DMS53 (cell line): ENCODE data around the gene CERK.
"Not testable (repeated sequence)": the region's sequence is repeated elsewhere in the genome, so short reads cannot be mapped to it uniquely, and the experiment has no call there.

Experiments
- DNase-seq: peaks from one replicate; lab custom pipeline; 2025; lab: John Stamatoyannopoulos, UW

CERK gene, protein sequence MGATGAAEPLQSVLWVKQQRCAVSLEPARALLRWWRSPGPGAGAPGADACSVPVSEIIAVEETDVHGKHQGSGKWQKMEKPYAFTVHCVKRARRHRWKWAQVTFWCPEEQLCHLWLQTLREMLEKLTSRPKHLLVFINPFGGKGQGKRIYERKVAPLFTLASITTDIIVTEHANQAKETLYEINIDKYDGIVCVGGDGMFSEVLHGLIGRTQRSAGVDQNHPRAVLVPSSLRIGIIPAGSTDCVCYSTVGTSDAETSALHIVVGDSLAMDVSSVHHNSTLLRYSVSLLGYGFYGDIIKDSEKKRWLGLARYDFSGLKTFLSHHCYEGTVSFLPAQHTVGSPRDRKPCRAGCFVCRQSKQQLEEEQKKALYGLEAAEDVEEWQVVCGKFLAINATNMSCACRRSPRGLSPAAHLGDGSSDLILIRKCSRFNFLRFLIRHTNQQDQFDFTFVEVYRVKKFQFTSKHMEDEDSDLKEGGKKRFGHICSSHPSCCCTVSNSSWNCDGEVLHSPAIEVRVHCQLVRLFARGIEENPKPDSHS

DNA sequence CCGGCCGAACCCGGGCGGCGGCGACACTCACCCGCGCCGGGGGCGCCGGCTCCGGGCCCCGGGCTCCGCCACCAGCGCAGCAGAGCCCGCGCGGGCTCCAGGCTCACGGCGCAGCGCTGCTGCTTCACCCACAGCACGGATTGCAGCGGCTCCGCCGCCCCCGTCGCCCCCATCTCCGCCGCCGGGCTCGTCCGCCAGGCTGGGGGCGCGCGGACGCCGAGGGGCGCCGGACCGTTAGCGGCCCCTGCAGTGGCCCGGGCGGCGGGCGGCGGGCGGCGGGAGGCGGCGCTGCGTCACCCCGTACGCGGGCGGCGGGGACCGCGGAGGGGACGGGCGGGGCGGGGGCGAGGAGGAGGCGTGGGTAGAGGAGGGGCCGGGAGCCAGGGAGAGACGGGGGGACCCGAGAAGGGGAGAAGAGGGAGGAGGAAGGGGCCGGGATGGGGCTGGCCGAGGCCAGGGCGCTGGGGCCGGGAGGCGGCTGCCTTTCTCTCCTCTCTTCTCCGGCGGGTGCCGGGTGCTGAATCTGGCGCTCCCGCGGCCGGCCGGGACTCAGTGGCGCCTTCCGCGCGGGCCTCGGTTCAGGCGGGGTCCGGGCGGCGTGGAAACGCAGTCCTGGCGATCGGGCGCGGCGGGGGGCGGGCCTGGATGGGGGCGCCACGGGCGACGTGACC, at the start of gene CERK:
TSS of gene CERK (minus strand) at position 277 of the 671 bp plus-strand sequence. CDS start at position 173, 104 bp downstream.
- peak; percentile 90 for DNase-seq

DNA sequence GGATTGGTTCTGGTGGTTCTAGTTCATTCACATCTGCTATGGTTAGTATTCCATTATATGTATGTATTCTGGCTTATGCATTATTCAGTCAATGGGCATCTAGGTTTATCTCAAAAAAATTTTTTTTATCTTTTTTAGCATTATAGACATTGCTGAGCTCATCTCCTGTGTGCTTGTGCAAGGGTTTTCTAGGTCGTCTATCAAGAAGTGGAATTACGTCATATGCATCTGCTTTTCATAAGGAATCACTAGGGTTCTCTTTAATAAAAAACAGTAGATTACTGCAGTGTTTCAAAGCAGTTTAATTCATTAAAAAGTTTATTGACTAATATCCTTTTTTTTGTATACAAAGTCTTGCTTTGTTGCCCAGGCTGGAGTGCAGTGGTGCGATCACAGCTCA, 45.7 kb upstream of the CERK start:
- no peak for DNase-seq

DNA sequence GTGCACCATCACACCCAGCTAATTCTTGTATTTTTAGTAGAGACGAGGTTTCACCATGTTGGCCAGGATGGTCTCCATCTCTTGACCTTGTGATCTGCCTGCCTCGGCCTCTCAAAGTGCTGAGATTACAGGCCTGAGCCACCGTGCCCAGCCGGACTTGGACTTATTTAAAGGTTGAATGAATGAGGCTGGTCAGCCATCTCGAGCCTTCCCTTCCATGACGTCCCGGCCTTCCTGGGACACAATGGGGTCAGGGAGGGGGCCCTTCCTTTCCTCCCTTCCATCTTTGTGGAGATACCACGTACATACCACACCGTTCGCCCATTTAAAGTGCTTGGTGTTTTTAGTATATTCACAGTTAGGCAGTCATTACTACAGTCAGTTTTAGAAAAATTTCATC, 44.1 kb upstream of the CERK start:
- not testable (repeated sequence) for DNase-seq

DNA sequence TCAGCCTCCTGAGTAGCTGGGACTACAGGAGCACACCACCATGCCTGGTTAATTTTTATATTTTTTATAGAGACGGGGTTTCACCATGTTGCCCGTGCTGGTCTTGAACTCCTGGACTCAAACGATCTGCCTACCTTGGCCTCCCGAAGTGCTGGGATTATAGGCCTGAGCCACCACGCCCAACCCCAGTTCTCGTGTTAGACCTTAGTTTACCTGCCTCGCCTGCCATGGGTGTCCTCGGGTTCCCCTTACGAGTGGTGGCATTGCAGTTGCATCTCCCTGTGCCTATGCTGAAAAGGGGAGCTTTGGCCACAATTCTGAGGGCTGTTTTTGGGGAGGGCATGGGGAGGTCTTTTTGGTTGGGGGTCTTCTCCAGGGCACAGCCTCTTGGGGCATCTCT, 43.2 kb upstream of the CERK start:
- no peak for DNase-seq

DNA sequence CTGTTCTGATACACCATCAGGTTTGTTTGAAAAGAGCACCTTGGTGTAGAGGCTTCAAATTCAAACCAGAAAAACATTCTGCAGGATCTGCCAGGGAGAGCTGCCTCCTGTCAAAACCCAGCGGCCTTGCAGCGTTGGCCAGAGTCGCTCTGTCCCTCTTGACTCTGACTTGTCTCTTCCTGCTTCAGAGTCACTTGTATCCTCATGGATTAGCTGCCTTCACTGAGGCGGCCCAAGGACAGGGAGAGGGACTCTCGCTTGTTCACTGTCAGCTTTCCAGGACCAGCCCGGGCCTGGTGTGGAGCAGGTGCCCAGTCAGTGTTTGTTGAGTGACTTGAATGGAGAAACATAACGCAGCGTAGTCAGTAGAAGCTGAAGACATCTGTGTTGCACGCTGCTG, 42.4 kb upstream of the CERK start:
- DNase-seq, result peak; percentile 9

DNA sequence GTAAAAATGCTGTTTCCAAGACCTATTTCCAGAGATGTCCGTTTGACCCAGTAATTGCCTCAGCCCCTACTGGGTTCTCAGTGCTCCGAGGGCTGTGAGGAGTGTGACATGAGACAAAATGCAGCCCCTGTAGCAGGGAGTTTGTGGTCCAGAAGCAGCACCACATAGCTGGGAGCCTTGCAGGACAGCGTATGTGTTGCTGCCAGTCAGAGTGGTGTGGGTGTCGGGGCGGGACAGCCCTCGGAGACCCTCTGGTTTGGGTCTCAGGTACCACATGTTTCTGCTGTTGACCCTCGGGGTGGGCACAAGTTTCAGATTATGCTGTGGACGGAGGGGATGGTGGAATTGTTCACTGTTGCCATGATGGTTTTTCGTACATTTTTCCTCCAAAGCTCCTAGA, 41.6 kb upstream of the CERK start:
- no peak for DNase-seq

DNA sequence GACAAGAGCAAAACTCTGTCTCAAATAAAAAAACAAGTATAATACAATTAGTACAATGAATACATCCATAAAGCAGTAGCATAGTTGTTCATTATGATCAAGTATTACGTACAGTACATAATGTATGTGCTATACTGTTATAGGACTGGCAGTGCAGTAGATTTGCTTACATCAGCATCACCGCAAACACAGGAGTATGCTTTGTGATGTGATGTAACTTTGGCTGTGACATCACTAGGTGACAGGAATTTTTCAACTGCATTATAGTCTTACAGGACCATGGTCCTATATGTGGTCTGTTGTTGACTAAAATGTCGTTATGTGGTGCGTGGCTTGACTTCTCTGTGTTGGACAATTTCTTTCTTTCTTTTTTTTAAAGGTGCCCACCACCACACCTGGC, 41.0 kb upstream of the CERK start:
- no peak for DNase-seq

DNA sequence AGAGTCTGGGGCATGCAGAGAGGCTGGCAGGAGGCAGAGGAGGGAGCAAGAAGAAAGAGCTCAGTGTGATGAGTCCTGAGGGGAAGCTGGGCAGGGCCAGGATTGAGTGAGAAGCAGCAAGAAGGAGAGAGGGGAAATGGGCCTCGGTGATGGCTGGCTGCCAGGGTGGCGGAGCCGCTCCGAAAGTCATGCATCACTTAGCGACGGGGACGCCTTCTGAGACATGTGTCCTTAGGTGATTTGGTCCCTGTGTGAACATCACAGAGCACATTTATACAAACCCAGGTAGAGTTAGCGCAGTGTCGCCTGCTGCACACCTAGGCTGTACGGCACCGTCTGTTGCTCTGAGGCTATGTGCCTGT, 39.5 kb upstream of the CERK start:
- DNase-seq, result no peak

DNA sequence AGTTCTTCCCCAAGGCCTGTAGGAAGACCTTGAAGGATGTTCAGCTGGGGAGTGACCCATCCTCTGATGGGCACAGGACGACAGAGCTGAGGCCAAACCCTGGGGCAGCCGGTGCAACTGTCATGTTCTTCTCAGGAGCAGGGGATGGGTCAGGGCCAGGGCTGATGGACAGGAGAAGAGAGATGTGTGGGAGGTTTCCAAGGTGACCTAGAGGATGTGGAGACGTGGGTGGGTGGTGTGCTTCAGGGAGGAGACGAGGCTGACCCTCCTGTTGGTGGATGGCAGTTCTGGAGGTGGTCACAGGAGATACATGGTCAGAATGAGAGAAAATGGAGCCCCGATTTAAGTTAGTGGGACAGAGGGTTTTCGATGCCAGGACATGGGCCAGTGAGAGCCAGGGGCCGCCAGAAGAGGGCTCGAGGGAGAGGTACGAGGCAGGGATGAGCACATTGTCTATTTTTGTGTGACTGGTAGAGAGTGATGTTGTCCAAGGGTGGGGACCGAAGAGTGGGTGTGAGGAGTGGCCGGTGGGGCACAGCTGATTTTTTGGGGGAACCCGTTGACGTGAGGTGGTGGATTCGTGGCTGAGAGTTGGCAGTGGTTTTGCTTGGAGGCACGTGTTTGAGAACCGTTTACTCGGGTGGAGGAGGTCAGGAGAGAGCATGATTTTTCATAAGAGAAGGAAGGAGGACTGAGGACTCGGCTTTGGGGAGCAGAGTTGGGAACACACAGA, 39.0 kb upstream of the CERK start:
- DNase-seq, result no peak

DNA sequence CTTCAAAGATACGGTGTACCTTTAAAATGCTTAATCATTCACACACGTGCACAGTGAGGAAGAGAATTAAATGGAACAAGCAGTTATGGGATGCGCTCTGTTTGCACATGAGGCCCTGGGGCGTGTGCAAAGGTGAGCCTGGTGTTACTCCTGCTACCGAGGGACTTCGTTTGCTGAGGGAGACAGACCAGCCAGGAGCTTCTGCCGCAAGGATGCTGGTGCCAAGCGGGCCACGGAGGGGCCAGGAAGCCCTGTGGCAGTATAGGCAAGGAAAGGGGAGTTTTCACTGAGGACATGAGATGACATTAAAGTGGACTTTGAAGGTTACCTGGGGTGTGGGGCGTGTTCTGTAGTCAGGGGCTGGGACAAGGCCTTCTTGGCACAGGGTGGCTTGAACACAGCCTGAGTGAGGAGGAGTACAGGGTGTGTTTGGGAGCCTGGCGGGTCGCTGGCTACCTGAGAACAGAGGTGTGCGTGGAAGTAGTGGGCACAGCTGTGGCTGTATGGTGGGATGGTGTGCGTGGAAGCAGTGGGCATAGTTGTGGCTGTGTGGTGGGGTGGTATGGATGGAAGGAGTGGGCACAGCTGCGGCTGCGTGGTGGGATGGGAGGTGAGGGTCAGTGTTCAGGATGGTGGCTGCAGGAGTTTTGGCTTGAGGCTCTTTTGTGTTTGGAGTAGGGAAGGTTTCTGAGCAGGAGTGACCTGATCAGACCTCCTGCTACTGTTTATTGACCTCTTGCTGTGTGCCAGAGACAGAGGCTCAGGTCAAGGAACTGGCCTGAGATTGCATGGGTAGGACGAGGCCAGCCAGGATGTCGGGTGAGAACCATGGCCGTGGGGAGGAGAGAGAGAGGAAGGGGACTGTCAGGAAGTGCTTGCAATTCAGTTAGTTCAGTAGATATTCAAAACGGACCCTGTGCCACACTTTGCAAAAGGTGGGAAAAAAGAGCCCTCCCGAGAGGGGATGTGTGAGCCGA, 38.1 kb upstream of the CERK start:
- no peak for DNase-seq

DNA sequence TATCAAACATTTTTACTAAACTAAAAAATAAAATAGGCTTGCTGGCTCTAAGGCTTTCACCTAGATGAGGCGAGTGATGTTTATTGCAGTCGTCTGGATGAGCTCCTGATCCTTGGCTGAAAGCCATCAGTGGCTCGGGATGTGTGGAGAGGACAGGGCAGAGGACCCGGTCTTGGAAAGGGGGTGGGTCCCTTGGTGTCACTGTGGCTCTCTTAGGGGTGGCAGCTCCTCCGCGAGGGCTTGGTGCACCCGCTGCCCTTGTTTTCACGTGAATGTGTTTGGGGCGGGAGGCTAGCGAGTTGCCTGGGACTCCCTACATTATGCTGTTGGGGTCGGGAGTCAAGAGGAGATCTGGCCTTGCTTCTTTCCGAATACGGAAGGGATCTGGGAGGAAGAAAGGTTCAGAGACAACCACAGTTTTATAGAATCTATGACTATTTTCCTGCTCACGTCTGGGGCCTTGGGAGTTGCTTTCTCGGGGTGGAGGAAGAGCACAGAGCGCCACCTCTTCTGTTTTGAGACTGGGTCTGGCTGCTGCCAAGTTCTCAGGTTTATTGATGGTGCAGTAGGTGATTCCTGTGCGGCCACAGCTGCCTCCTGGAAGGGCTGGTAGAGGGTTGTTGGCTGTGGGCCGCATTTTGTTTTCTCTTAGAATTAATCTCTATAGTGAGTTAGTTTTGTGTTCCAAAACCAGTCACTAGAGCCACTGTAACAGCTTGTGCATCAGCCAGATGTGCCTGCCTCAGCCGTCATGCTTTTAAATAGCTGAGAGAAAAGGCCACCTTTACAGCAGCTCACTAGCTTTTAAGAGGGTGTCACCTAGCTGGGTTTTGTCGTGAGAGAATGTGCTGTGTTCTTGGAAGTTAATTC, 37.2 kb upstream of the CERK start:
- DNase-seq, result no peak

DNA sequence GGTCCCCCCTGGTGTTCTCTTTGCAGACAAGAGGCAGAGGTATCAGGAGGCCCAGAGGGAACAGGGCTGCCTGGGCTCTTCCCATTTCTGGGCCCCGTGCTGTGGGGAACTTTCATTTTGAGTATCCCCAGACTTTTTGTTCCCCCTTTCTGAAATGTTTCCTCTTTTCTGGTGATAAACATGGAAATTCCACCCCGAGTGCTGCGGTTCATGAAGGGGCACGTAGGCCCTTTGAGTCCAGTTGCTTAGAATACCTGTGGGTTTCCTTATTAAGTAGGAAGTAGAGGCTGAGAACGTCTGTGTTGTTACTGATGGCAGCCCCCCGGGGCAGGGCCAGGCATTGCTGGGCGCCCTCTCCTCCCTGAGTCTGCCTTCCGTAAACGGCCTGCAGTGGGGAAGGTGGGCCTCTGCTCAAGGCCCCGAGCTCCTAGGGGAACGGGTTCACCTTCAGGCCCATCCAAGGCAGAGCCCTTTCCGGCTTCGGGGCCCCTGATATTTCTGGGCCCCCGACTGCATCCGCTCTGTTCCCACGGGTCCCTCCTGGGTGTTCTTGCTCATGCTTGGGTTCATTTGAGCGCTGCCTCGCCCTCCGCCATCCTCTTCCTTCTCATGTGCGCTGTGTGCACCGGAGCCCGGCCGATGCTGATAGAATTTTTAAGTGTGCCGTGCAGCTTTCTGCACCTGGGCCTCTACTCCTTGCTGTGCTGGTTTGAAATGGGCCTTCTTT, 36.4 kb upstream of the CERK start:
- no peak for DNase-seq

DNA sequence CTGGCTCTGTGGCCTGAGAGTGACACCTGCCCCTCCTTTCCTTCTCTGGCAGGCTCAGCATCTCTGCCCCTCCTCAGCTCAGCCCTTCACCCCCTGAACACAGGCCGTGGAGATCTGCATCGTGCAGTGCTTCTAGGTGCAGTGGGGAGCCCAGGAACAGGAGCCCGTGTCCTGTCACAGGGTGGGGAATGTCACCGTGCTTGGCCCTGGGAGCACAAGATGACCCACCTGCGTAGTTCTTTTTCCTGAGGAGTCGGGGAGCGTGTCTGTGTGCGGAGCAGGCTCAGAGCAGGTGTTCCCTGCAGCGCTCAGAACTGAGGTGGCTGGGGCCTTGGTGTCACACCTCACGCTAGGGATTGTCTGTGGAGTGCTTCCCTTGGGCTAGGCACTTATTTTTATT, 35.0 kb upstream of the CERK start:
- DNase-seq, result no peak

DNA sequence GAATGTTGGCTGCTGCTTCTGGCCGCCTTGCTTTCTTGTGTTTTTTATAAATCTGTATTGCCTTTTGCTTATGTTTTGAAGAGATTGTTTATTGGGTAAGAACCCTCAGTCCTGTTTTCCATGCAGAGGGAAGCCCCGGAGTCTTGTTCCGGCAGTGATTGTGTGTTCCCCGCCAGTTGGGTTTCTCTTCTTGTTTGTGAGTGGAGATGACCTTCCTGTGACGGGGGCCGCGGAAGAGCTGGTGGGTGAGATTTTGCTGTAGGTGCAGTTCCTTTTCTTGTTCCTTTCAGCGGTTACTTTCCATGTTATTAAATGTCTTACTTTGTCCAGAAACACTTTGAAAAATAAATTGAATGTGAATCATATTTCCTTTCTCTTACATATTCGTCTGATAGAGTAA, 32.7 kb upstream of the CERK start:
- no peak for DNase-seq

DNA sequence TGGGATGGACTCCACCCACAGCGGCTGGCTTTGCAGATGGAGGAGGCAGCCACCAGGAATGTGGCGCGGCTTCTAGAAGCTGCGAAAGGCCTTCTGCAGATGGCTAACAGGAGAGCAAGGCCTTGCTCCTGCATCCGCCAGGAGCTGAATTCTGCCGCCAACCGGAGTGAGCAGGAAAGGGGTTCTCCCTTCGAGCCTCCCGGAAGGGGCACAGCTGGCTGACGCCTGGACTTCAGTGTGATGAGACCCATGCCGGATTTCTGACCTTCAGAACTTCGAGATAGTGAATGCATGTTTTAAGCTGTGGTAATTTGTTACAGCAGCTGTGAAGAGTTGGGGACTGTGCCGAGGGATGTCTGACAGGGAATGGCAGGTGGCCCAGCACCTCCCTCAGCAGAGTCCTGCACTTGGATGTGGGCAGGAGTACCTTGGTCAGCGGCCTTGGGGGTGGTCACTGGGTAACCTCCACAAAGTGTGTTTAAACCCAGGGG, 32.1 kb upstream of the CERK start:
- DNase-seq, result no peak

DNA sequence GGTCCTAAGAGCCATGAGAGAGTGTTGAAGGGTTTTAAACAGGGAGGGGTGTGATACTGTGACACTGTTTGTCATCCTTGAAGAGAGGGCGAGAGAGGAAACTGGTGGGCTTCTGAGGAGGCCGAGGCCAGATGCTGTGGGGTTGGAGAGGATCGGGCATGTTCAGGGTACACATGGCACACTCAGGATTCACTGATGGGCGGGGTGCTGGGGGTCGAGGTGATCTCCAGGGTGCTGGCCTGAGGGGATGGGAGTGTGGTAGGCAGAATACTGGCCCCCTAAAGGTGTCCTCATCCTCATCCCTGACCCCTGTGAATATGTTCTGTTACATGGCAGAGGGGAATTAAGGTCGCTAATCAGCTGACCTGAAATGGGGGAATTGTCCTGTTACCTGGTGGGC, 31.7 kb upstream of the CERK start:
- DNase-seq, result no peak

DNA sequence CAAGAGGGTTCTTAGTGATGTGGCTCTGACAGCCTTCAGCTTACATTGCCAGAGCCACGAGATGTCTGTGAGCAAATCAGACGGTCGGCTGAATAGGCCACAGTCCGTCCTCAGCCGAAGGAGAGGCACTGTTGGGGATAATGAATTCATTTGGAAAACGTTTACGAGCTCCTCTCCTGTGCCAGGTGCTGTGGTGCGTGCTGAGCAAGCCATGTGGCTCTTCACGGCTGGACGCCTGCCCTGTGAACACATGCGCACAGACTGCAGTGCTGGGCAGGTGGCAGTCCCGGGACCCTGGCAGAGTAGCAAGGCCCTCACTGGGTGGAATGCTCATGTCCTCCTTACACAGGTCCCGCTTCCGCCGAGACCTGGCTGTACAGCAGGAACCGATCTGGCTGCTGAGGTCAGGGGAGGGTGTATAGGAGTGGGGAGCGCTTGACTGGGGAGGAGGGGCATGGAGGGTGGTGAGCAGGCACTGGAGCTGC, 31.2 kb upstream of the CERK start:
- DNase-seq, result peak; percentile 92

DNA sequence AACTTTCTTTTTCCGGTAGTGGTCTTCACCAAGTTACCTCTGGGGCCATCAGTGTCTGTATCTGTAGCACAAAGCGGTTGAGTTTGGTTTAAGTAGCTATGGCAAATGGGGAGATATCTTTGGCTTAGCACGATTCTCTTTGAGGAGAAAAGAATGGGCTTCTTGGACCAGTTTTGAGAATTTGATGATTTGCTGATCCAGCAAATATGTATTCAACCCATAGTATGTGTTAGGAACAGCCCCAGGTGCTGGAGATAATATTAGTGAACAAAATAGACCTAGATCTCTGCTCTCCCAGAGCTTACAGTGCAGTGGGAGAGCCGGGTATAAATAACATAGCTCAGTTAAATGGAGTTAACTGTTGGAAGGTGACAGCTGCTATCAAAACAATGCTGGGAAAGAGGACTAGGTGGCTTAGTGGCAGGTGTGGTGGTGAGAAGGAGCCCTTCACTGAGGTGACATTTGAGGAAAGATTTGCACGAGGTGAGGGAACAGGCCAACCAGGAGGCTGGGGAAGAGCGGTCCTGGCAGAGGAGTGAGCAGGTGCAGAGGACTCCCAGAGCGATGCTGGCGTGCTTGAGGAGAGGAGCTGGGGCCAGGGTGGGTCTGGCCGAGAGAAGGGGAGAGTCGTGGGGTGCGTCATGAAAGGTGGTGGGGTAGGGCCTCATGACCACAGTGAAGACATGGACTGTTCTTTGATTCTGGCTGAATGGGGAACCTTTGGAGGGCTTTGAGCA, 29.4 kb upstream of the CERK start:
- no peak for DNase-seq

DNA sequence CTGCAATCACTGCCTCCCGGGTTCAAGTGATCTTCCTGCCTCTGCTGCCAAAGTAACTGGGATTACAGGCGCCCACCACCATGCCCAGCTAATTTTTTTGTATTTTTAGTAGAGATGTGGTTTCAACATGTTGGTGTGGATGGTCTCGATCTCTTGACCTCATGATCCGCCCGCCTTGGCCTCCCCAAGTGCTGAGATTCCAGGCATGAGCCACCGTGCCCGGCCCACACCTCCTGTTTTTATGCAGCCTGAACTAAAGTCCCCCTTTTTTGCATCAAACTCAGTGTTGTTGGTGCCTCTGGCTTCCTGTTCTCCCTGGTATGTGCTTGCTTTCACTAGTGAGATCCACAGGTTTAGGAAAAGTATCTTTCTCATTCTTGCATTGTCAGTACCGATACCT, 28.6 kb upstream of the CERK start:
- DNase-seq, result no peak
